Stimulated activated CD4-positive, alpha-beta T cell treated with anti-CD3 and anti-CD28 coated beads, Interleukin-2, amount 100 ng/mL, for 4 hours (primary cell): Measurements from ENCODE around the gene RBFOX2.

Source experiments
- DNase-seq: peaks from one replicate; pipeline ENCODE4 v3.0.0-alpha.2; 2020; ENCODE audit warnings: low read depth

Gene RBFOX2

GRCh38 chr22:35972559-35972958 is 56.1 kb downstream of the RBFOX2 start:
- no peak for DNase-seq

GRCh38 chr22:35971456-35972119 is 57.0 kb downstream of the RBFOX2 start:
- DNase-seq, result no peak

- no peak for DNase-seq
These were observed 57.8 kb downstream of the RBFOX2 start for GRCh38 chr22:35970616-35971455.

GRCh38 chr22:35967046-35967397 is 61.6 kb downstream of the RBFOX2 start:
- DNase-seq, result no peak

- no peak for DNase-seq
These were observed 62.1 kb downstream of the RBFOX2 start for GRCh38 chr22:35966314-35967045.

GRCh38 chr22:35963237-35963810 is 65.3 kb downstream of the RBFOX2 start:
- no peak for DNase-seq

- no peak for DNase-seq
These were observed 66.9 kb downstream of the RBFOX2 start for GRCh38 chr22:35961480-35962295.

- no peak for DNase-seq
These were observed 67.8 kb downstream of the RBFOX2 start for GRCh38 chr22:35960854-35961253.

GRCh38 chr22:35959121-35959800 is 69.4 kb downstream of the RBFOX2 start:
- no peak for DNase-seq

- DNase-seq, result no peak
These were observed 70.3 kb downstream of the RBFOX2 start for GRCh38 chr22:35958334-35958733.

GRCh38 chr22:35957589-35957988 is 71.0 kb downstream of the RBFOX2 start:
- DNase-seq, result no peak

- no peak for DNase-seq
These were observed 71.8 kb downstream of the RBFOX2 start for GRCh38 chr22:35956850-35957249.

- DNase-seq, result no peak
These were observed 73.1 kb downstream of the RBFOX2 start for GRCh38 chr22:35955546-35955945.

- no peak for DNase-seq
These were observed 76.0 kb downstream of the RBFOX2 start for GRCh38 chr22:35952576-35952975.

- no peak for DNase-seq
These were observed 78.4 kb downstream of the RBFOX2 start for GRCh38 chr22:35950262-35950661.

- DNase-seq, result no peak
These were observed 79.4 kb downstream of the RBFOX2 start for GRCh38 chr22:35949243-35949642.

GRCh38 chr22:35947794-35948425 is 80.7 kb downstream of the RBFOX2 start:
- no peak for DNase-seq

- DNase-seq, result no peak
These were observed 84.2 kb downstream of the RBFOX2 start for GRCh38 chr22:35944458-35944857.

GRCh38 chr22:35940166-35940565 is 88.5 kb downstream of the RBFOX2 start:
- DNase-seq, result no peak

GRCh38 chr22:35938226-35938625 is 90.4 kb downstream of the RBFOX2 start:
- DNase-seq, result no peak

- DNase-seq, result no peak
These were observed 97.7 kb downstream of the RBFOX2 start for GRCh38 chr22:35930933-35931332.
